Glutamatergic neuron (in vitro differentiated cells): ENCODE data around the gene ZNF564. TPM values are rescaled to one million over a fixed set of nuclear protein-coding genes. Genes with fewer than 3 reads are reported as not detected.

Experiments used
- DNase-seq: peaks from one replicate; pipeline ENCODE4 v3.0.0; 2022
- H3K27ac Mint-ChIP-seq: one replicate; pipeline ENCODE4 v1.8.0; 2020; ENCODE audit warnings: mild to moderate bottlenecking, mixed read lengths, inconsistent platforms; ENCODE audit not compliant: unreplicated experiment
- H3K27me3 Mint-ChIP-seq: one replicate; pipeline ENCODE4 v1.8.0; 2020; ENCODE audit warnings: mild to moderate bottlenecking, moderate library complexity, mixed read lengths, inconsistent platforms; ENCODE audit not compliant: unreplicated experiment
- H3K36me3 Mint-ChIP-seq: one replicate; pipeline ENCODE4 v1.8.0; 2020; ENCODE audit warnings: mild to moderate bottlenecking, mixed read lengths, inconsistent platforms; ENCODE audit not compliant: unreplicated experiment
- H3K4me1 Mint-ChIP-seq: one replicate; pipeline ENCODE4 v1.8.0; 2020; ENCODE audit warnings: mild to moderate bottlenecking, low read depth, mixed read lengths, inconsistent platforms; ENCODE audit not compliant: unreplicated experiment
- H3K4me3 Mint-ChIP-seq: one replicate; pipeline ENCODE4 v1.8.0; 2020; ENCODE audit warnings: mild to moderate bottlenecking, mixed read lengths, inconsistent platforms; ENCODE audit not compliant: unreplicated experiment
- H3K9me3 Mint-ChIP-seq: one replicate; pipeline ENCODE4 v1.8.0; 2020; ENCODE audit warnings: mild to moderate bottlenecking, moderate library complexity, mixed read lengths, inconsistent platforms; ENCODE audit not compliant: unreplicated experiment
- CTCF ChIP-seq: fragments of 200-600 bp; sonication (generic); IDR thresholded peaks from one replicate; pipeline ENCODE4 v1.5.0; 2021; ENCODE audit not compliant: partially characterized antibody, unreplicated experiment
- total RNA-seq: library from RNA; stranded (reverse); fragmentation: NEBNext Ultra II Directional; extraction: Animal tissue kit (Norgen Biotek cat#: 25700); gene quantifications from one replicate; pipeline ENCODE4 v1.2.1, GENCODE V29; 2021; ENCODE audit not compliant: unreplicated experiment

ZNF564 gene
- total RNA-seq, 1 donor from 2014 or later, result 11.2 TPM

- Mint-ChIP-seq H3K27ac (no peak overlapping the region), H3K4me1 (peaks cover 3% of the 10 kb centered on the region), H3K9me3 (no peaks in the 10 kb centered on the region), H3K27me3 (peaks cover 2% of the 10 kb centered on the region), H3K36me3 (no peaks in the 10 kb centered on the region), H3K4me3 (no peak overlapping the region)
- peak; percentile 94 for DNase-seq
- peak; percentile 97 for TF ChIP-seq CTCF
Measured at GRCh38 chr19:12564016-12564664, 12.9 kb upstream of the ZNF564 start.

GRCh38 chr19:12555456-12555930 lies 4.2 kb upstream of the ZNF564 start:
- no peak overlapping the region for H3K27ac Mint-ChIP-seq
- DNase-seq, result no peak
- no peaks in the 10 kb centered on the region for H3K36me3 Mint-ChIP-seq
- no peak overlapping the region for H3K4me3 Mint-ChIP-seq
- TF ChIP-seq CTCF, result no peak
- peaks cover 2% of the 10 kb centered on the region for H3K4me1 Mint-ChIP-seq
- H3K9me3 Mint-ChIP-seq, result peaks cover 6% of the 10 kb centered on the region
- peaks cover 7% of the 10 kb centered on the region for H3K27me3 Mint-ChIP-seq

- Mint-ChIP-seq H3K4me1 (peaks cover 5% of the 10 kb centered on the region), H3K9me3 (peaks cover 13% of the 10 kb centered on the region), H3K36me3 (peaks cover 17% of the 10 kb centered on the region), H3K27ac (no peak overlapping the region), H3K4me3 (no peak overlapping the region), H3K27me3 (peaks cover 5% of the 10 kb centered on the region)
- DNase-seq, result no peak
- no peak for TF ChIP-seq CTCF
Measured at GRCh38 chr19:12546903-12547302, 4.4 kb downstream of the ZNF564 start.

GRCh38 chr19:12546068-12546467 lies 5.2 kb downstream of the ZNF564 start:
- no peak for TF ChIP-seq CTCF
- H3K4me3 Mint-ChIP-seq, result no peak overlapping the region
- peaks cover 17% of the 10 kb centered on the region for H3K36me3 Mint-ChIP-seq
- H3K27ac Mint-ChIP-seq, result peak overlapping the region; percentile 33
- H3K9me3 Mint-ChIP-seq, result peaks cover 8% of the 10 kb centered on the region
- no peak for DNase-seq
- peaks cover 5% of the 10 kb centered on the region for H3K4me1 Mint-ChIP-seq
- H3K27me3 Mint-ChIP-seq, result peaks cover 3% of the 10 kb centered on the region

- DNase-seq, result no peak
- peaks cover under 1% of the 10 kb centered on the region for H3K27me3 Mint-ChIP-seq
- TF ChIP-seq CTCF, result no peak
- peaks cover 4% of the 10 kb centered on the region for H3K9me3 Mint-ChIP-seq
- H3K27ac Mint-ChIP-seq, result no peak overlapping the region
- H3K4me3 Mint-ChIP-seq, result peak overlapping the region; percentile 30
- H3K4me1 Mint-ChIP-seq, result peaks cover 5% of the 10 kb centered on the region
- peaks cover 18% of the 10 kb centered on the region for H3K36me3 Mint-ChIP-seq
Measured at GRCh38 chr19:12545267-12545666, 6.0 kb downstream of the ZNF564 start.
